Astrocyte of the cerebellum (primary cell): ENCODE results near the gene BCL11A.

Experiments
- DNase-seq: peaks from one replicate; pipeline ENCODE4 v3.0.0-alpha.2; 2011; ENCODE audit warnings: low read depth
- H3K4me3 ChIP-seq: 2 replicates; pipeline ENCODE4 v1.5.1; 2011; ENCODE audit warnings: mild to moderate bottlenecking, low read depth, low read length, moderate library complexity
- in situ Hi-C: cut with HindIII; loops from 2 replicates; pipeline ENCODE4 v1.10.0; 2017; ENCODE audit warnings: low sequenced_read_pairs
- TF ChIP-seq, protein P1 (sequence below): IDR thresholded peaks from 2 replicates; pipeline ENCODE4 v1.5.1; 2012; ENCODE audit warnings: low read length, low read depth, moderate library complexity, mild to moderate bottlenecking; ENCODE audit errors: missing control alignments

BCL11A gene

DNA sequence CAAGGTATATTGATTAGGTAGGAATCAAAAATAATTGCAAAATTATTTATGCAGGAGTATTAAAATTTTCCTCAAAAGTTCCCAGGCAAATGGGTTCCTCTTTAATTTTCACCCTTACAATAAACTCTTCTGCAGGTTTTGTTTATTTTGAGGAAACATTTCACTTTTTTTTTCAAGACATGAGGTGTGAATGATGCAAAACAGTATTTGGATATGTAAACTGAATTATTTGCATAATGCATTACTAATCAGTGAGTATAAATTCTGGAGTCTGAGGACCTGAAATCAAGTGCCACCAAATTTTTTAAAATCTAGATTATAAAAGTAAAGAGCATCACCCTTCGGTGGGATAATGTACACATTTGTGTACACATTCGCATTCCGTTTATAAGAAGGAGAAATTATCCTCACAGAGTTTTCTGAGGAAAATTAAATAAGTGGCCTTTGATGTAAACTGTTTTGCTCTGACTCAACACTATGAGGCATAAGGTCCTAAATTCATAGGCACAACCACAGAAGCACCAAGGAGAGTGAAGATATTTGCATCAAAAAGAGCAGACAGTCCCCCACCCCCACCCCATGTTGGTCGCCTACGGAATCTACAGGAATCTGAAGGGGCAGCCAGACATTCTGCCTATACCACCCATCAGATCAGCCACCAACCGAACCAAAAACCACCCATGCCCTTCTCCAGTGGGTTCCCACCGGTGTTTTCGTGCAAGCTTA is 33.1 kb downstream of the BCL11A start:
- H3K4me3 ChIP-seq: no peak overlapping the region
- TF ChIP-seq, protein P1, sequence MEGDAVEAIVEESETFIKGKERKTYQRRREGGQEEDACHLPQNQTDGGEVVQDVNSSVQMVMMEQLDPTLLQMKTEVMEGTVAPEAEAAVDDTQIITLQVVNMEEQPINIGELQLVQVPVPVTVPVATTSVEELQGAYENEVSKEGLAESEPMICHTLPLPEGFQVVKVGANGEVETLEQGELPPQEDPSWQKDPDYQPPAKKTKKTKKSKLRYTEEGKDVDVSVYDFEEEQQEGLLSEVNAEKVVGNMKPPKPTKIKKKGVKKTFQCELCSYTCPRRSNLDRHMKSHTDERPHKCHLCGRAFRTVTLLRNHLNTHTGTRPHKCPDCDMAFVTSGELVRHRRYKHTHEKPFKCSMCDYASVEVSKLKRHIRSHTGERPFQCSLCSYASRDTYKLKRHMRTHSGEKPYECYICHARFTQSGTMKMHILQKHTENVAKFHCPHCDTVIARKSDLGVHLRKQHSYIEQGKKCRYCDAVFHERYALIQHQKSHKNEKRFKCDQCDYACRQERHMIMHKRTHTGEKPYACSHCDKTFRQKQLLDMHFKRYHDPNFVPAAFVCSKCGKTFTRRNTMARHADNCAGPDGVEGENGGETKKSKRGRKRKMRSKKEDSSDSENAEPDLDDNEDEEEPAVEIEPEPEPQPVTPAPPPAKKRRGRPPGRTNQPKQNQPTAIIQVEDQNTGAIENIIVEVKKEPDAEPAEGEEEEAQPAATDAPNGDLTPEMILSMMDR: no peak
- no peak for DNase-seq
- in situ Hi-C loops: no loop called here

DNA sequence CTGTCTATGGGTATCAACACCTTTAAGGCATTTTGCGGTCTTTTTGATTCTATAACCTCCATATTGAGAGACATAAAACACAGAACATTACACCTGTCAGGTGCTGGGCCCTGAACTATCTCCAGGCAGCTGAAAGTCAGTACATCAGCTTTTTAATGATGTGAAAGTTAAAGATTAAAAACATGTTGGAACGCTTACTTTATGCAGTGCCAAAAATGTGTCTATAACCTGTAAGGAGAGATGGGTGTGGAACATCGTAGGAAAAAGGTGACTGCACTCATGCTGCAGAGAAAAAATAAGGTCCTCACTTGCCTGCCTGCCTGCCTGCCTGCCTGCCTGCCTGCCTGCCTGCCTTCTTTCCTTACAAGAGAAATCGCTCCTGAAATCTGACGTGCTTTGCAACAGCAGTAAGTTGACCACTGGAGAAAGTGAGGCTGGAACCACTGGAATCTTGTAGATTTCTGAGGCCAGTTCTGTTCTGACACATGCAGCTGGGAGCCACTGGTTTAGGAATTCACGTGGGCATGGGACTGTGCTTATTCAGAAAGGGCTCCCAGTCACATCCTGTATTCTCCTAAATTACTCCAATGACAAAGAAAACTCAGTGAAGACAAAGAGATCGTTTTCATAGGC is 34.1 kb downstream of the BCL11A start:
- no peak for DNase-seq
- in situ Hi-C loops: no loop called here
- no peak overlapping the region for H3K4me3 ChIP-seq
- TF ChIP-seq, protein P1: no peak

- H3K4me3 ChIP-seq: no peak overlapping the region
- TF ChIP-seq, protein P1: no peak
- DNase-seq: no peak
- in situ Hi-C loops: no loop called here
Measured at GRCh38 chr2:60518567-60518966, 34.9 kb downstream of the BCL11A start.

- DNase-seq: no peak
Measured at GRCh38 chr2:60517446-60517845, 36.0 kb downstream of the BCL11A start.

GRCh38 chr2:60516826-60517225 is 36.6 kb downstream of the BCL11A start:
- H3K4me3 ChIP-seq: no peak overlapping the region
- DNase-seq: no peak
- in situ Hi-C loops: no loop called here
- TF ChIP-seq, protein P1: no peak

More at GRCh38 chr2:60517446-60517845, 36.0 kb downstream of the BCL11A start:
- TF ChIP-seq, protein P1: no peak
- in situ Hi-C loops: no loop called here
- H3K4me3 ChIP-seq: no peak overlapping the region

- DNase-seq: peak; percentile 88
- TF ChIP-seq, protein P1: no peak
- in situ Hi-C loops: no loop called here
- peak overlapping the region; percentile 2 for H3K4me3 ChIP-seq
Measured at GRCh38 chr2:60516383-60516811, 37.1 kb downstream of the BCL11A start.
